ENCODE data around the gene GAD2. TPM values are rescaled to one million over a fixed set of nuclear protein-coding genes. Genes with fewer than 3 reads are reported as not detected.

GAD2 gene
- not detected in 2 replicates for total RNA-seq (2014; rRNA removed; shearing (Covaris generic))
- polyA plus RNA-seq (2014; cell fraction: nucleus; rRNA removed) = not detected in 2 replicates

DNA sequence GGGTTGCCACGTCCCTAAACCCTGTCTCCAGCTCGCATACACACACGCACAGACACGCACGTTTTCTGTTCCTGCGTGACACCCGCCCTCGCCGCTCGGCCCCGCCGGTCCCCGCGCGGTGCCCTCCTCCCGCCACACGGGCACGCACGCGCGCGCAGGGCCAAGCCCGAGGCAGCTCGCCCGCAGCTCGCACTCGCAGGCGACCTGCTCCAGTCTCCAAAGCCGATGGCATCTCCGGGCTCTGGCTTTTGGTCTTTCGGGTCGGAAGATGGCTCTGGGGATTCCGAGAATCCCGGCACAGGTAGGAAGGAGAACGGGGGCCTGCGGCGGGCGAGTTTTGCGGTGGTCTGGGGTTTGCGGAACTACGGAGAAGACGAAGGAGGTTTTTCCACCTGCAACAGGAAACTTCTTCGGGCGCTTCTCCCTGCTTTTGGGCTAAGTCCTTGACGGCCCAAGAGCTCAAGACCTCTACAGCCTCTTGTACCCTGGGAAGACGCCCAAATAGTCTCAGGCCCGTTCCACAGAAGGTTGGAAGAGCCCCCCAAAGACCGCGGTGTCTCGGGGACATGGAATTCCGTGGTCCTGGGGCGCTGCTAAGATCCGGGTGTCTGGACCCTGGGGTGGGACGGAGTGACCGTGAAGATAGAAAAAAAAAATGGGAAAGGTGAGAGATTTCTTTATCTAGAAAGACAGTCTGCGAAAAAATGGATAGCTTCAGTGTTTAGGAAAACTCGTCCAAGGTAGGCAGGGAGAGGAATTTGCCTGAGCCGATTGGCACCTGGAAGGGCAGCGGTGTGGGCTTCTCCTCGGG, at the start of gene GAD2:
Gene GAD2, plus strand, starts transcription at position 190 of the 811 bp plus-strand sequence. Its CDS starts 36 bp downstream, at position 226.
- no peak for DNase-seq (ENCODE audit: extremely low read depth, low read depth)

DNA sequence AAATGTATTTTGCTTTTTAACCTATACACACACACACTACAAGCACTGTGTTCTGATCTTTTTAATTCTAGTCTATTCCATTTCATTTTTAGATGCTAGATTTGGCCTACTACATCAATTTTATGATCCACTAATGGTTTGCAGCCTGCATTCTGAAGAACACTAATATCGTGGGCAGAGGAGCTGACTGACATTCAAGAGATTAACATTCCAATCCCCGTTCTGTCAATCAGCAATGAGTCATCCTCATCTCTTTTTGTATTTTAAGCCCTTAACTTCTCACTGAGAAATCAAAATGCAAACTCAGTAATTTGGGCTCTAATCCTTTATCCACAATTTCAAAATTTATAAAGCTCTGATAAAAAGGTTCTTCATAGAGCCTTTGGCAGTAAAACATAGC, 47.1 kb upstream of the GAD2 start:
- DNase-seq (ENCODE audit: extremely low read depth, low read depth) = no peak

DNA sequence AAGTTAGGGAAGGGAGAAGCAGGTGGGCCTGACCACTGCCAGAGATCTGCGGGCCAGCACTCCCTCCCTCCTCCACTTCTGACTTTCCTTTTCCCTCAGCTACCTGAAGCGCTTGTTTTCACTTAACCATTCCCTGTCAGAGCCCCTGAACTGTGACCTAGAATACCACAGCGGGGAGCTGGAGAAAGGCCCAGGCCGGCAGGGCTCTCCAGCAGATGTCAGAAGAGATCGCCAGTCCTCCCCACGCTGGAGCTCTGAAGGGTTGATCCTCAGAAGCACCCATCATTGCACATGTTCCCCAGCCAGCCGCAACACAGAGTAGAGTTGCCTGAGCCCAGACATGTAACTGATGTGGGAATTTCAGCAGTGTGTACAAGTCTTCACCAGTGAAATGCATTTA, 44.4 kb upstream of the GAD2 start:
- no peak for DNase-seq (ENCODE audit: extremely low read depth, low read depth)

DNA sequence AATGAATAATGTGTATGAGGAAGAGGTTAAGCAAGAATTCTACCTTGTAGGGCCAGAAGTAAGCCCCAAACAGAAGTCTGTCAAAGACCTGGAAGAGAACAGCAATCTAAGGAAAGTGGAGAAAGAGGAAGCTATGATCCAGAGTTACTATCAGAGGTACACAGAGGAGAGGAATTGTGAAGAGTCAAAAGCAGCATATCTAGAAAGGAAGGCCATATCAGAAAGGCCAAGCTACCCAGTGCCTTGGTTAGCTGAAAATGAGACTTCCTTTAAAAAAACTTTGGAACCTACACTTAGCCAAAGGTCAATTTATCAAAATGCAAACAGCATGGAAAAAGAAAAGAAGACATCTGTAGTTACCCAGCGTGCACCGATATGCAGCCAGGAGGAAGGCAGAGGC, 42.7 kb upstream of the GAD2 start:
- no peak for DNase-seq (ENCODE audit: extremely low read depth, low read depth)

DNA sequence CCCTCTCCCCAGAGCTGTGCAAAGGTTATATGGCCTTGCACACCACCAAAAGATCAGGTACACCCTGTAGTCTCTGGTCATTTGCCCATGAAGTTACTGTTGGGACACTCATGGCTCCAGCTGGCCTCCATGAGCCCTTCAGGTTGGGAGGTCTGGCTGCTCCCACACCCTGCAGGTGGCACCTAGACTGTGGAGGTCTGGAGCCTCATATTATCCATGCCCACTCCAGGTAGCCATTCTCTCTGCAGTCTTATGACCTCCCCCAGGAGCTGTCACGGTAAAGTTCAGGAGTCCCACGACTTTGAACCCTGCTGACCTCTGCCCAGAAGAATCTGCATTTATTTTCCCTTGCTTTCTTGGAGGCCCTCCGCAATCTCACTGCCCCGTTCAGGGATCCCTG, 39.2 kb upstream of the GAD2 start:
- no peak for DNase-seq (ENCODE audit: extremely low read depth, low read depth)

DNA sequence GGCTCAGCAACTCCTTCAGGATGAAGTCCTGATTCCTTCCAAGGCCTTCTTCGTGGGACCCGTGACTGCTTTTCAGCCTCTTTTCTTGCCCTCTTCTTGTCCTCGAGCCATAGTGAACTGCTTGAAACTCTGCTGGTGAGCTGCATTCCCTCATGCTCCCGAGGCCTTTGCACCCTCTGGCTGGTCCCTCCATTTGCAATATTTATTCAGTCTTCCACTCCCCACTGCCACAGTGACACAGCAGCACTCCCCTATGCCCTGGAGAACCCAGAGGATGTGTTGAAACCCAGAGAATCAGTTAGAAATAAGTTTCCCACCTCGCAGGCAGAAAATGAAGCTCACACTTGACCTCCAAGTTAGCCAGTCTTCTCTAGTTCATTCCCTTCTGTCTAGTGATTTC, 22.3 kb upstream of the GAD2 start:
- DNase-seq (ENCODE audit: extremely low read depth, low read depth) = no peak

DNA sequence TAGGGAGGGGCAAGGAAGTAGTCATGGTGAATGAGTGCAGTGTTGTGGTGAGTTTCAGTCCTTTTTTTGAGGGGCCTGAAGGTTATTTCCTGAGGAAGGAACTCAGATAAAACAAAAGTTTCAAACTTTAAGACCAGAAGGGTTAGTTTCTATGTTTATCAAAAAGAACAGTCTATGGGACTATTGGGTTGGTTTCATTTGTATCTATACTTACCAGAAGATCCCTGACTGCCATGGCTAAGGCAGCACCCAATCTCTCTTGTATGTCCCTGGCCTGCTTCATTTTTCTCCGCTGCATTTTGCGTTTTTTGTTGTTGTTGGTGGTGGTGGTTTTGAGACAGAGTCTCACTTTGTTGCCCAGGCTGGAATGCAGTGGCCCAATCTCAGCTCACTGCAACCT, 19.3 kb upstream of the GAD2 start:
- DNase-seq (ENCODE audit: extremely low read depth, low read depth) = no peak

DNA sequence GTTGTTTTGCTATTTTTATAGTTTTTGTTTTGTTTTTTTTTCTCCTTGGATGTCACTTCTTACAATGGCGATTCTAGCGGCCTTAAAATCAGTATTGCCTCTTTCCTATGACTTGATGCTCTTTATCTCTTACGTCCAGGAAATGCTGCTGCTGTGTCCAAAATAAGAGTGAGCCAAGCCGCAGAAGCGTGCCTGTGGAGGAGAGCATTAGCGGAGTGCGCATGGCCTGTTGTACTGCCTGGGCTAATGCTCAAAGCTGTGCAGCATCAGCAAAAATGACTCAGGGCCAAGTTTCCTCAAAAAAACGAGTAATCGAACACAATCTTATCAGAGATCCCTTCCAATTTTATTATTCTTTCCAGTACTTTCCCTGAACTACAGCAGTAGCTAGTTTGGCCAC, 18.5 kb upstream of the GAD2 start:
- DNase-seq (ENCODE audit: extremely low read depth, low read depth) = no peak

DNA sequence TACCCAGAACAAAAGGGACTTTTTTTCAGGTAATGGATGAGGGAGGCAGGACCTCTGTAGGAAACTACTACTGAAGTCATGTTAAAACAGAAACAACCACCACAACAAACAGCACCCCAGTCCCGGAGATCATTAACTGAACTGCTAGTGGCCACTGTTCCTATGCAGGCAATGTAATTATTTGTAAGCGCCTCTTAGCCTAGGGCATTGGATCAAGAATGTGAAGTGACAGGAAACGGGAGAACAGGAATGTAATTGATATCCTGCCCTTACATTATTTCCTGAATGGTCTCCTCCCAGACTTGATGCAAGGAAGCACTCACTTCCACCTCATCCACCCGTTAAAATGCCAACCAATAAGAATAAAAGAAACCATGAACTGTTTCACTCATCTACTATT, 16.7 kb upstream of the GAD2 start:
- DNase-seq (ENCODE audit: extremely low read depth, low read depth) = no peak

DNA sequence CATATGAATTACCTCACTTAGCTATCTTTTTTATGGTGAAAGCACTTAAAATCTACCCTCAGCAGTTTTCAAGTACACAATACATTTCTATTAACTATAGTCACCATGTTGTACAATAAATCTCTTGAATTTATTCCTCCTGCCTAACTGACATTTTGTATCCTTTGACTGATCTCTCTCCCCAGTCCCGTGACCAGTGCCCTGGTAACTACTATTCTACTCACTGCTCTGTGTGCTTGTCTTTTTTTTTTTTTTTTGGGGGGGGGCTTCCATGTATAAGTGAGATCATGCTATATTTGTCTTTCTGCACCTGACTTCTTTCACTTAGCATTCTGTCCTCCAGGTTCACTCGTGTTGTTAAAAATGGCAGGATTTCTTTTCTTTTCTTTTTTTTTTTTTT, 11.4 kb upstream of the GAD2 start:
- no peak for DNase-seq (ENCODE audit: extremely low read depth, low read depth)

DNA sequence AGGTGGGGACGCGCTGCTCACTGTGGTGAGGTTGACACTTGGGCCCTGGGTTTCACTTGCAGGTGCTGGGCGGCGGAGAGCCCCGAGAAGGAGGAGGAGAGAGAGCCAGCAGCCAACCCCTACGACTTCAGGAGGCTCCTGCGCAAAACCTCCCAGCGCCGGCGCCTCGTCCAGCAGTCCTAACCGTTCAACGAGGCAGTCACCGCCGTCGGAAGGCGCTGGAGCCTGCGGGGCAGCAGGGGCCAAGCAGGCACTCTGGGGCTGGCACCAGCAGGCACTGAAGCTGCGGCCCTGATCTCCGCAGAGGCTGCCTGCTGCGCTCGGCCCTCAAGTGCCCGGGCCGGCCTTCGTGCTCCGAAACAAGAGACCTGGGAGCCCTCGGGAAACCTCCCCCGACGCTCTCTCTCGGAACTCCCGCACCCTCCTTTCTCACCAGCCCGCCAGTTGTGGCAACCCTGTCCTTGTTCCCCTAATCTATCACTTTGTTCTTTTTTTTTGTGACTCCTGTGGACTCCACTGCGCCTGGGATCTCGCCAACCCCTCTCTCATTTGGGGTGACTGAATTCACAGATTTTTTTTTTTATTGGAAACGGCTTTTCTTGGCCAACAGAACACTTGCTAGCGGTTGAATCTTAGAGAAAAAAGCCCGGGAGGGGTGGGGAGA, 4.7 kb upstream of the GAD2 start:
- DNase-seq (ENCODE audit: extremely low read depth, low read depth) = no peak

DNA sequence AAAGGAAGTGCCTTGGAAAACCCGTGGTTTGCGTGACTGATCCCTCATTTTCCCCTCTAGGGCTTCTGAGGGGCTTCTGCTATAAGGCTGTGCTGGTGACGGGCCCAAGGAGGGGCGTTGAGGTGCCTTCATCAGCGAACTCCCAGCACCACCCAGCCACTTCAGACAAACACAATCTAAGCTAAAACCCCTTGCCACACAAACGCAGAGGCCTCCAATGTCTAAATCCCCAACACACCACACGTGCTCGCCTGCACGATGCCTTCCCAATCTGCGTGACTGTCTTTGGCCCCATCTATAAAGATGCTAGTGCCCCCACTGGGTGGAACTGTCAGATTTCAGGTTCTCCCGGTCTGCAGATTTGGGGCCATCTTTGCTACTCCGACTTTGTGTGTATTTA, 4.1 kb upstream of the GAD2 start:
- no peak for DNase-seq (ENCODE audit: extremely low read depth, low read depth)

DNA sequence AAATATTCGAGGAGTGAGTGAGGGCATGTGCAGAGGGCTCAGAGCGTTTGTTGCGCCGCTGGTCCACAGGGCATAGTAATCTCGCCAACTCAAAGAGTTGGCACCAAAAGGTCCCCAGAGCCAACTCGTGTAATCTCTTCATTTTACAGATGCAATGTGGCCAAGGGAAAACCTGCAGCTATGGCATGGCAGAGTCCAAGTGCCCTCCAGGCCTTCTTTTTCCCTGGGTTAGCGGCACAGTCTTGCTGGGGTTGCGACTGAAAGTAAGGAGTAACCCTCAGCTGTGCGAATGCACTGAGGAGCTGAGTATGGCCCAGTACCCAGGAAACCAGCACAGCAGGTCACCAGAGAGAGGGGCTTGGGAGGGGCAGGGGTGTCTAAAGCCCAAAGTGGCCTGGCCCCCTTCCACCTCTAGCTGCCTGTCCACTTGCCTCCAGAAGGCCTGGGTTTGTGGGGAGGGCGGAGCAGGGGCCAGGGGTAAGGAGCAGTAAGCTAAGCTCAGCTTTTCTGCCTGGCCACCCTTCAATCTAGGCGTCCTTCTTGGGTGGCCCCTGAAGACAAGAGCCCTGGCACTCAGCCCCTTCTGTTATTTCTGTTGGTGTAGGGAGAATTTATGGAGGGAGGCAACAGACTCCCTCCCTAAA, 3.3 kb upstream of the GAD2 start:
- no peak for DNase-seq (ENCODE audit: extremely low read depth, low read depth)

DNA sequence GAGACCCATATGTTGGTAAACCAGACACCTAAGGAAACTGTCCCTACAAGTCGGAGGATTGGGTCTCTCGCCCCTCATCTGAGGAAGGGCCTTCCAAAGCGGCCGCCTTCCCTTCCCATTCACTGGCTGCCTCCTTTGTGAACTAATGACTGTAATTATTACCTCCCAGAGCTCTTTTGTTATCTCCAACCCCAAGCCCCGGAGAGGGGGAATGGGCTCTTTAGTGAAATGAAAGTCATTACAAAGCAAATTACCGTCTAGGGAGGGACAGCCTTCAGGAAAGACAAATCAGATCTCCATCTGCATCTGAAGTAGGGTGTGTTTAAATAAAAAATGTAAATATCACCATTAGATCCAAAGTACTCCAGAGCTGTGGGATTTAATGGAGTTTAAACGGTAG, 2.6 kb upstream of the GAD2 start:
- DNase-seq (ENCODE audit: extremely low read depth, low read depth) = no peak

DNA sequence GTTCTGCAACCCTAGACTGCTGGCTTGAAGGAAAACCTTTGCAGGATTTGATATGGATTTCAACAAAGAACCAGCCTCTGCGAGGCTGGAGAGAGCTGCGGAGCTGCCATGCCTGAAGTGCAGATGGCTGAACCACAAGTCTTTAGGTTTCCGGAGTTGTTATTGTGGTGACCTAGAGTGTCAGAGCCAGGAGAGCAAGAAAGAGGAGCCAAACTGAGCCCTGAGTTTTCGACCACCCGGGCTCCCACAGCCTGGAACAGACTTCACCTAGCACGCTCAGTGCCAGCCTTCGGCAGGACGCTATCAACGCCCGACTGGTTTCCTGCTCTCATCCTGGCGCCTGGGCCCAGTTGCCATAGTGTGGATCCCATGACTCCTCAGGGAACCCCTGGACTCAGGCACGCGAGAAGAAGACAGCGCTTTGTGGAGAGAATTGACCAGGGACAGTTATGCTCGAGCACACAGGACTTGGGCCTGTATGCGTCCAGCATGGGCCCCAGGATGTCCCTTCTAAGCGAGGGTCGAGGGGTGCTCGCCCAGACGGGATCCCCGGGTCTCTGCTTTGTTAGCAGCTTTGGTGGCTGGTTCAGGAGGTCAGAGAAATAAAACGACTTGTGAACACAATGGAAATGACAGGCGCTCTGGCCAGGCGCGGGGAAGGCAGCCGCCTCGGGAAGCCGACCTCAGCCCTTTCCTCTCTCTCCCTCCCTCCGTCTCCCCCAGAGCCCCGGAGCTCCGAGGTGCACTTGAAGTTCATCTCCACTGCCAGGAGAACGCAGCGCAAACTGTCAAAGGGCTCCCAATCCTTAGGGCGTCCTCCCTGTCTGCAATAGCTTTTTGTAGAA, 1.8 kb upstream of the GAD2 start:
- DNase-seq (ENCODE audit: extremely low read depth, low read depth) = no peak

DNA sequence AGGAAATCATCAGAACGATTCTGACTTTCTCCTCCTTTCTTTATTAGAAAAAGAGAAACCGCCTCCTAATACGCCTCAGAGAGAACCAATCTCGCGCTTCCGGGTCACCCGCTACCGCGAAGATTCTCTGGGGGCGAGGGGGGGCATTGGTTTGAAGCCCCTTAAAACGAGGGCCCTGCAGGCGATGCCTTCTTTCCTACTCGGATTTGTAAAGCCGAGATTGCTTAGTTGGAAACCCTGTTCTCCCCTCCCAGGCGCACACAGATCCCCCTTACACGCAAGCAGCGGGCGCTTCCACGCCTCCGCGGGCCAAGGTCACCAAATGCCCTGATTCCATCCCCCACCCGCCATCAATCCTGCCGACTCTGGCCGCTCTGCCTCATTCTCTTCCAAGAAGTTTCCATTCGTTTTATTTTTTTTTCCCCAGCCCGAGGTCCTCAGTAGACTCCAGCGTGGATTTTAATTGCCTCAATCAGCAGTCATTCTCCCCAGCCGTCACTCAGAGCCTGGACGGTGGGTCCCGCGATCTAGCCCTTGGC, 1.1 kb upstream of the GAD2 start:
- DNase-seq (ENCODE audit: extremely low read depth, low read depth) = no peak

DNA sequence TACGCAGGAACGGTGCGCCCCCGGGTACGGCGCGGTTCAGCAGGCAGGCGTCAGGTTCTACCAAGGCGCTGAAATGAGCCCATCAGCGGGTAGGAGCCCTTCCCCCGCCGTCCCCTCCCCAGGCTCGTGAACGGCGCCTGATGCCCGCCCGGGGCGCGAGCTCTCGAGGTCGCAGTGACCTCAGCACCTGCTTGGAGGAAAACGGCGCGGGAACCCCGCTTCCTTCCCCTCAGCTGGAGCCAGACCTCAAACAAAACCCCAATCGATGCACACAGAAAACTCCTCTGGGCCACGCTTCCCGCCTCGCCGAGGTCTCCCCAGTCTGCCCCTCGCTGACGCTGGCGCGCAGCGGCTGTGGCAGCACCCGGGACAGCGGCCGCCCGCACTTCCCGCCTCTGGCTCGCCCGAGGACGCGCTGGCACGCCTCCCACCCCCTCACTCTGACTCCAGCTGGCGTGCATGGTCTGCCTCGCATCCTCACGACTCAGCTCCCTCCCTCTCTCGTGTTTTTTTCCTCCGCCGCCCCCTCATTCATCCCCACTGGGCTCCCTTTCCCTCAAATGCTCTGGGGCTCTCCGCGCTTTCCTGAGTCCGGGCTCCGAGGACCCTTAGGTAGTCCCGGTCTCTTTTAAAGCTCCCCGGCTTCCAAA, 514 bp upstream of the GAD2 start:
- DNase-seq (ENCODE audit: extremely low read depth, low read depth) = no peak

DNA sequence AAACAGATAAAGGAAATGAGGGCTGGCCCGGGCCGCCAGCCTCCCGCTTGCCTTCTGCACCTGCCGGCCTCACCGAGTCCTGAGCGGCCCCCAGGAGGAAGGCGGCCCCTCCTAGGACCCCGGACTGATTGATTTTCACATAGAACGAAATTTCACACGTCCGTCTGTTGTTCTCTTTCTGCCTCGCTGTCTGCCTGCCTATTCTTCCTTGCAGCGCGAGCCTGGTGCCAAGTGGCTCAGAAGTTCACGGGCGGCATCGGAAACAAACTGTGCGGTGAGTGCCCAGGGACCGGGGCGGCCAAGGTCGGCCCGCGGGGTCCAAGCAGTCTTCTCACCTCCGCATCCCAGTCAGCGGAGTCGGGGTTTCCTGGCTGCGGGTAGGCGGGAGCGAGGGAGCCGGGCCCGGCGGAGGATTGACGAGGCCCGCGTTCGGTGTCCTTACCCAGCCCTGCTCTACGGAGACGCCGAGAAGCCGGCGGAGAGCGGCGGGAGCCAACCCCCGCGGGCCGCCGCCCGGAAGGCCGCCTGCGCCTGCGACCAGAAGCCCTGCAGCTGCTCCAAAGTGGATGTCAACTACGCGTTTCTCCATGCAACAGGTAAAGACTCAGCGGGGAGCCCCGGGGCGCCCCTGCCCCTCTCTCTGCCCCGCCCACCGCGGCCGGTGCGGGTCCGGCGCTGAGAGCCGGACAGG, 967 bp downstream of the GAD2 start:
- no peak for DNase-seq (ENCODE audit: extremely low read depth, low read depth)

DNA sequence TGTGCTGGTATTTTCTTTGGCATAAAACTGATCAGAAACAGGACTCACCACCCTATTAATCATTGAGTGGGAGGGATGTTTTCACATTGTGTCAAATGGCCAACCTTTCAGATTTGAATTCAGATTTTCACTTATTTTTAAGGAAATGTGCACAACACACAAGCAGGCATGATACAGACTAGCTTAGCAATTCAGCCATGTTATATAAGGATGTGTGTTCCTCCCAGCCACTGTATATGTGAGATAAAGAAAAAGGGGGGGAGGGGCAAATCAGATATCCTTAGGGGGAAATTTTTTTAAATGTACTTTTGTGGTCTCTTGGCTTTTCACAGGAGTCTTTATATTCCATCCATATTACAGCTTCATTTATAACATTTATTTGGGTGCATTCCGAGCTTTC, 3.1 kb downstream of the GAD2 start:
- DNase-seq (ENCODE audit: extremely low read depth, low read depth) = no peak

DNA sequence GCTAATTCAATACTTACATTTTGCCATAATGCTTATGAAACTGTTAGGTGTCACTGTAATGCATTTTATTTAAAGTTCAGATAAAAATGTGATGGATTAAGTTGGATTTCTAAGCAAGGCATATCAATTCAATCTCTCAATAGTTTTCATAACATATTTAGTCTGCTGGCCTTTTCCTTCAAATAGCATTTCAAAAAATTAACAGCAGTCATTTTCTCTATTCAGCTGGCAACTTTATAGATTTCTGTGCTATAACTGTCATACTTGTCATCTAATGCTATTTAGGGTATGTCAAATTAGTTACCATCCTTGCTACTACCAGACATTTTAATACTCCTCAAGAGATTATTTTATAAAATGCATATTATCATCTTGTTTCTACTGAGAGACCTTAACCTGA, 4.3 kb downstream of the GAD2 start:
- DNase-seq (ENCODE audit: extremely low read depth, low read depth) = no peak

Data from NCI-H460 (cell line).